Nephron progenitor cell (in vitro differentiated cells): ENCODE data around the gene MLXIPL.

ENCODE experiments used
- DNase-seq: peaks from one replicate; pipeline ENCODE4 v3.0.0; 2021
- H3K27ac Mint-ChIP-seq: 2 replicates; pipeline ENCODE4 v1.8.0; 2021; ENCODE audit warnings: mild to moderate bottlenecking, moderate library complexity, mixed read lengths
- H3K27me3 Mint-ChIP-seq: 2 replicates; pipeline ENCODE4 v1.8.0; 2021; ENCODE audit warnings: mild to moderate bottlenecking, low read depth, mixed read lengths; ENCODE audit not compliant: poor library complexity
- H3K36me3 Mint-ChIP-seq: 2 replicates; pipeline ENCODE4 v1.8.0; 2021; ENCODE audit warnings: low read depth, mixed read lengths
- H3K4me1 Mint-ChIP-seq: 2 replicates; pipeline ENCODE4 v1.8.0; 2021; ENCODE audit warnings: mixed read lengths
- H3K4me3 Mint-ChIP-seq: 2 replicates; pipeline ENCODE4 v1.8.0; 2021; ENCODE audit warnings: mild to moderate bottlenecking, moderate library complexity, mixed read lengths
- H3K9me3 Mint-ChIP-seq: 2 replicates; pipeline ENCODE4 v1.8.0; 2021; ENCODE audit warnings: mild to moderate bottlenecking, moderate library complexity, mixed read lengths
- CTCF ChIP-seq: fragments of 200-600 bp; sonication (generic); IDR thresholded peaks from 2 replicates; pipeline ENCODE4 v1.5.0; 2021; ENCODE audit warnings: antibody characterized with exemption

The MLXIPL gene

GRCh38 chr7:73646785-73647724 lies 22.7 kb upstream of the MLXIPL start:
- Mint-ChIP-seq H3K9me3 (peaks cover under 1% of the 10 kb centered on the region), H3K27ac (no peak overlapping the region), H3K36me3 (no peaks in the 10 kb centered on the region), H3K4me1 (peaks cover 17% of the 10 kb centered on the region), H3K4me3 (peak overlapping the region; percentile 36), H3K27me3 (peaks cover 88% of the 10 kb centered on the region)
- DNase-seq, result no peak
- TF ChIP-seq CTCF, result no peak

- Mint-ChIP-seq H3K27ac (no peak overlapping the region), H3K4me1 (peaks cover 17% of the 10 kb centered on the region), H3K27me3 (peaks cover 78% of the 10 kb centered on the region), H3K36me3 (no peaks in the 10 kb centered on the region), H3K9me3 (peaks cover 5% of the 10 kb centered on the region), H3K4me3 (no peak overlapping the region)
- DNase-seq, result no peak
- TF ChIP-seq CTCF, result no peak
Observed at GRCh38 chr7:73645643-73646174, 21.4 kb upstream of the MLXIPL start.

GRCh38 chr7:73644688-73645286 lies 20.5 kb upstream of the MLXIPL start:
- Mint-ChIP-seq H3K27ac (no peak overlapping the region), H3K36me3 (no peaks in the 10 kb centered on the region), H3K4me3 (no peak overlapping the region), H3K27me3 (peaks cover 68% of the 10 kb centered on the region), H3K9me3 (peaks cover 5% of the 10 kb centered on the region), H3K4me1 (peaks cover 17% of the 10 kb centered on the region)
- no peak for DNase-seq
- TF ChIP-seq CTCF, result no peak

GRCh38 chr7:73642834-73643233 lies 18.5 kb upstream of the MLXIPL start:
- Mint-ChIP-seq H3K4me1 (peaks cover 3% of the 10 kb centered on the region), H3K4me3 (no peak overlapping the region), H3K36me3 (no peaks in the 10 kb centered on the region), H3K27ac (no peak overlapping the region), H3K27me3 (peaks cover 51% of the 10 kb centered on the region), H3K9me3 (peaks cover 5% of the 10 kb centered on the region)
- TF ChIP-seq CTCF, result no peak
- no peak for DNase-seq

- H3K27me3 Mint-ChIP-seq, result peaks cover 13% of the 10 kb centered on the region
- H3K36me3 Mint-ChIP-seq, result no peaks in the 10 kb centered on the region
- no peak overlapping the region for H3K27ac Mint-ChIP-seq
- DNase-seq, result no peak
- H3K4me1 Mint-ChIP-seq, result no peaks in the 10 kb centered on the region
- peaks cover 5% of the 10 kb centered on the region for H3K9me3 Mint-ChIP-seq
- no peak overlapping the region for H3K4me3 Mint-ChIP-seq
- no peak for TF ChIP-seq CTCF
Observed at GRCh38 chr7:73638911-73639310, 14.6 kb upstream of the MLXIPL start.
